H9 (cell line): ENCODE measurements around the gene ETV5. TPM values are rescaled to one million over a fixed set of nuclear protein-coding genes. Genes with fewer than 3 reads are reported as not detected.

Experiments used
- DNase-seq: peaks from one replicate; pipeline ENCODE4 v3.0.0-alpha.2; 2017
- H2AFZ ChIP-seq: one replicate; pipeline ENCODE4 v1.6.1; 2013; ENCODE audit warnings: mild to moderate bottlenecking, low read length, control low read depth, moderate library complexity
- H2AK5ac ChIP-seq: 2 replicates; pipeline ENCODE4 v1.6.1; 2013; ENCODE audit warnings: low read length, control low read depth, mixed read lengths; ENCODE audit not compliant: insufficient read length
- H2BK120ac ChIP-seq: one replicate; pipeline ENCODE4 v1.6.1; 2013; ENCODE audit warnings: low read depth, mild to moderate bottlenecking, low read length, control low read depth, inconsistent platforms; ENCODE audit not compliant: poor library complexity, severe bottlenecking
- H2BK12ac ChIP-seq: 2 replicates; pipeline ENCODE4 v1.6.1; 2013; ENCODE audit warnings: low read length, control low read depth, mixed read lengths, low read depth; ENCODE audit not compliant: insufficient read length
- H2BK15ac ChIP-seq: 2 replicates; pipeline ENCODE4 v1.6.1; 2013; ENCODE audit warnings: low read depth, low read length, control low read depth
- H2BK20ac ChIP-seq: one replicate; pipeline ENCODE4 v1.6.1; 2013; ENCODE audit warnings: low read depth, mild to moderate bottlenecking, low read length, control low read depth, inconsistent platforms; ENCODE audit not compliant: poor library complexity, severe bottlenecking
- H2BK5ac ChIP-seq: 2 replicates; pipeline ENCODE4 v1.6.1; 2013; ENCODE audit warnings: low read length, control low read depth, mixed read lengths; ENCODE audit not compliant: insufficient read length
- H3K14ac ChIP-seq: 2 replicates; pipeline ENCODE4 v1.6.1; 2013; ENCODE audit warnings: low read length, control low read depth; ENCODE audit not compliant: insufficient read depth
- H3K18ac ChIP-seq: 2 replicates; pipeline ENCODE4 v1.6.1; 2013; ENCODE audit warnings: low read depth, mild to moderate bottlenecking, mixed read lengths, low read length, control low read depth; ENCODE audit not compliant: insufficient read length
- H3K23ac ChIP-seq: 2 replicates; pipeline ENCODE4 v1.6.1; 2013; ENCODE audit warnings: low read length, control low read depth, mixed read lengths, low read depth; ENCODE audit not compliant: insufficient read length
- H3K23me2 ChIP-seq: 2 replicates; pipeline ENCODE4 v1.6.1; 2013; ENCODE audit warnings: low read depth, mild to moderate bottlenecking, mixed read lengths, low read length, control low read depth; ENCODE audit not compliant: insufficient read length, poor library complexity, severe bottlenecking
- H3K27ac ChIP-seq: 2 replicates; pipeline ENCODE4 v1.5.1; 2013; ENCODE audit warnings: low read length, control low read depth, mixed read lengths, low read depth; ENCODE audit not compliant: insufficient read length
- H3K27me3 ChIP-seq: 2 replicates; pipeline ENCODE4 v1.6.1; 2013; ENCODE audit warnings: low read length, control low read depth, inconsistent platforms; ENCODE audit not compliant: insufficient read depth
- H3K4ac ChIP-seq: 2 replicates; pipeline ENCODE4 v1.6.1; 2013; ENCODE audit warnings: low read depth, mild to moderate bottlenecking, control low read depth, inconsistent platforms, low read length, moderate library complexity
- H3K4me1 ChIP-seq: 2 replicates; pipeline ENCODE4 v1.6.1; 2013; ENCODE audit warnings: low read length, control low read depth, inconsistent platforms; ENCODE audit not compliant: insufficient read depth
- H3K4me2 ChIP-seq: 2 replicates; pipeline ENCODE4 v1.6.1; 2013; ENCODE audit warnings: low read length, control low read depth, mixed read lengths; ENCODE audit not compliant: insufficient read length, insufficient read depth
- H3K56ac ChIP-seq: 2 replicates; pipeline ENCODE4 v1.6.1; 2013; ENCODE audit warnings: low read depth, mild to moderate bottlenecking, mixed read lengths, low read length, control low read depth; ENCODE audit not compliant: insufficient read length
- H3K79me1 ChIP-seq: 2 replicates; pipeline ENCODE4 v1.6.1; 2013; ENCODE audit warnings: low read depth, mild to moderate bottlenecking, moderate library complexity, low read length, control low read depth, inconsistent platforms; ENCODE audit not compliant: insufficient read depth, poor library complexity, severe bottlenecking
- H3K79me2 ChIP-seq: 2 replicates; pipeline ENCODE4 v1.6.1; 2013; ENCODE audit warnings: low read length, control low read depth, inconsistent platforms; ENCODE audit not compliant: insufficient read depth
- H3K9ac ChIP-seq: 2 replicates; pipeline ENCODE4 v1.6.1; 2013; ENCODE audit warnings: low read length, control low read depth, mixed read lengths; ENCODE audit not compliant: insufficient read length; ENCODE audit errors: extremely low read depth
- H3K9me3 ChIP-seq: one replicate; pipeline ENCODE4 v1.6.1; 2013; ENCODE audit warnings: low read depth, low read length, inconsistent platforms; ENCODE audit not compliant: control insufficient read depth
- H3T11ph ChIP-seq: one replicate; pipeline ENCODE4 v1.6.1; 2013; ENCODE audit warnings: mild to moderate bottlenecking, low read length, control low read depth, inconsistent platforms
- H4K20me1 ChIP-seq: one replicate; pipeline ENCODE4 v1.6.1; 2013; ENCODE audit not compliant: control insufficient read depth, insufficient read length, insufficient read depth
- H4K5ac ChIP-seq: 2 replicates; pipeline ENCODE4 v1.6.1; 2013; ENCODE audit warnings: low read depth, mild to moderate bottlenecking, mixed read lengths, low read length, control low read depth; ENCODE audit not compliant: insufficient read length
- H4K8ac ChIP-seq: replicated peaks from 2 replicates; pipeline ENCODE4 v1.6.1; 2013; ENCODE audit warnings: low read length, control low read depth, mixed read lengths, low read depth; ENCODE audit not compliant: insufficient read length
- H4K91ac ChIP-seq: 2 replicates; pipeline ENCODE4 v1.6.1; 2013; ENCODE audit warnings: low read depth, mild to moderate bottlenecking, moderate library complexity, mixed read lengths, low read length, control low read depth; ENCODE audit not compliant: insufficient read length
- H3K27ac Mint-ChIP-seq, 3 experiments: 2 replicates in 2 of 3; 3 replicates in 1 of 3; pipeline ENCODE4 v1.8.0; 2020 to 2021; ENCODE audit warnings: mixed read lengths in 3 of 3, mild to moderate bottlenecking in 1 of 3, moderate library complexity in 1 of 3
- H3K27me3 Mint-ChIP-seq: 2 replicates; pipeline ENCODE4 v1.8.0; 2021; ENCODE audit warnings: low read depth, mild to moderate bottlenecking, moderate library complexity, mixed read lengths
- H3K36me3 Mint-ChIP-seq, 3 experiments: 2 replicates in 2 of 3; 3 replicates in 1 of 3; pipeline ENCODE4 v1.8.0; 2020 to 2021; ENCODE audit warnings: low read depth in 3 of 3, mixed read lengths in 3 of 3; ENCODE audit not compliant: insufficient read depth in 1 of 3
- H3K4me1 Mint-ChIP-seq, 2 experiments: 2 replicates each; pipeline ENCODE4 v1.8.0; 2020; ENCODE audit warnings: mixed read lengths in 2 of 2
- H3K4me3 Mint-ChIP-seq, 2 experiments: 2 replicates in 1 of 2; 3 replicates in 1 of 2; pipeline ENCODE4 v1.8.0; 2020 to 2021; ENCODE audit warnings: mild to moderate bottlenecking in 2 of 2, mixed read lengths in 2 of 2, moderate library complexity in 1 of 2
- H3K9me3 Mint-ChIP-seq, 2 experiments: 2 replicates in 1 of 2; 3 replicates in 1 of 2; pipeline ENCODE4 v1.8.0; 2020; ENCODE audit warnings: mild to moderate bottlenecking in 2 of 2, mixed read lengths in 2 of 2, moderate library complexity in 1 of 2
- CTCF ChIP-seq: fragments of 200-600 bp; sonication (generic); conservative IDR thresholded peaks from 3 replicates; pipeline ENCODE4 v1.8.0; 2021; ENCODE audit warnings: antibody characterized with exemption, mild to moderate bottlenecking
- WGBS: extraction: QIAGEN DNeasy Blood & Tissue Kit; methylation state at CpG from one replicate; pipeline ENCODE4 v1.1.7; 2013; ENCODE audit warnings: missing lambda C conversion rate, low lambda C conversion rate, mixed read lengths; ENCODE audit not compliant: insufficient read length; ENCODE audit errors: extremely low coverage; 5-methylcytosine and 5-hydroxymethylcytosine counted together
- total RNA-seq: library from RNA; stranded (reverse); gene quantifications from 2 replicates; pipeline ENCODE4 v1.2.1, GENCODE V29; 2021

Gene ETV5
- total RNA-seq, 1 experiment from 2014 or later, result 7.7 TPM

GRCh38 chr3:186133980-186134379, 25.1 kb upstream of the ETV5 start:
- no peaks in the 10 kb centered on the region for H3K79me1 ChIP-seq
- H3T11ph ChIP-seq, result no peak overlapping the region
- no peak overlapping the region for H4K8ac ChIP-seq
- H2BK12ac ChIP-seq, result no peak overlapping the region
- DNase-seq, result no peak
- H3K9ac ChIP-seq, result no peak overlapping the region
- H2BK5ac ChIP-seq, result no peak overlapping the region
- no peak overlapping the region for H4K91ac ChIP-seq
- H3K27ac ChIP-seq, result no peak overlapping the region
- no peak overlapping the region for H2AFZ ChIP-seq
- H3K27me3 ChIP-seq, result peaks cover 4% of the 10 kb centered on the region
- Mint-ChIP-seq H3K4me3 (no peak overlapping the region), H3K27ac (no peak overlapping the region), H3K9me3 (no peaks in the 10 kb centered on the region), H3K27me3 (peaks cover 86% of the 10 kb centered on the region), H3K36me3 (no peaks in the 10 kb centered on the region; a peak in 1 of 7 replicates), H3K4me1 (peaks cover 10 to 14% of the 10 kb centered on the region in 2 experiments)
- no CpG with 5 or more reads among the region's 5 CpGs for WGBS
- no peak overlapping the region for H2BK15ac ChIP-seq
- no peak overlapping the region for H3K23ac ChIP-seq
- no peaks in the 10 kb centered on the region for H3K9me3 ChIP-seq
- H3K79me2 ChIP-seq, result no peaks in the 10 kb centered on the region
- TF ChIP-seq CTCF, result no peak
- no peak overlapping the region for H3K18ac ChIP-seq
- H3K4ac ChIP-seq, result no peak overlapping the region
- H4K5ac ChIP-seq, result no peak overlapping the region
- H3K4me2 ChIP-seq, result no peak overlapping the region
- peaks cover 3% of the 10 kb centered on the region; the same call in 1 of the 2 replicates for H3K4me1 ChIP-seq
- no peak overlapping the region for H2AK5ac ChIP-seq
- H2BK120ac ChIP-seq, result no peak overlapping the region
- H3K14ac ChIP-seq, result no peak overlapping the region
- no peaks in the 10 kb centered on the region for H4K20me1 ChIP-seq
- no peak overlapping the region for H3K56ac ChIP-seq
- H3K23me2 ChIP-seq, result no peaks in the 10 kb centered on the region
- H2BK20ac ChIP-seq, result no peak overlapping the region
